Ovary (tissue), 9 donors: ENCODE results near the gene MARCHF2. TPM values are rescaled to one million over a fixed set of nuclear protein-coding genes. Genes with fewer than 3 reads are reported as not detected.

Source experiments
- DNase-seq, 5 donors: peaks; one replicate each; pipeline ENCODE4 v3.0.0-alpha.2; 2019 to 2020
- H3K27ac ChIP-seq, 2 donors: fragments of 200-600 bp; one replicate each; pipeline versions ENCODE4 v1.5.1 to v1.8.0; 2019 to 2022
- H3K27me3 ChIP-seq: fragments of 200-600 bp; one replicate; pipeline ENCODE4 v1.8.0; 2022
- H3K36me3 ChIP-seq: fragments of 200-600 bp; sonication (generic); one replicate; pipeline ENCODE4 v1.5.1; 2019
- H3K4me1 ChIP-seq: one replicate; pipeline ENCODE4 v1.8.1; 2013; ENCODE audit warnings: mild to moderate bottlenecking, moderate library complexity; ENCODE audit not compliant: insufficient read depth
- H3K4me3 ChIP-seq: fragments of 200-600 bp; sonication (generic); one replicate; pipeline ENCODE4 v1.5.1; 2017
- H3K9me3 ChIP-seq, 2 donors: fragments of 200-600 bp in 1 of 2; sonication (generic) in 1 of 2; one replicate each; pipeline versions ENCODE4 v1.5.1 to v1.8.1; 2013 to 2019; ENCODE audit warnings: mild to moderate bottlenecking in 1 of 2, moderate library complexity in 1 of 2
- EP300 ChIP-seq: sonication (generic); formaldehyde crosslinking; IDR thresholded peaks from one replicate; pipeline ENCODE4 v1.6.1; 2017; ENCODE audit warnings: antibody characterized with exemption
- POLR2A ChIP-seq: fragments of 450-650 bp; IDR thresholded peaks from one replicate; pipeline ENCODE4 v1.6.1; 2017; ENCODE audit warnings: antibody characterized with exemption, mild to moderate bottlenecking, moderate library complexity
- WGBS, 3 donors: extraction: QIAGEN DNeasy Blood & Tissue Kit in 1 of 3; methylation state at CpG; one replicate each; pipeline versions ENCODE4 v1.1.5 to v1.1.7; 2013 to 2017; 5-methylcytosine and 5-hydroxymethylcytosine counted together
- intact Hi-C, 4 donors: fragments of 100-400 bp; cut with DNase I; formaldehyde crosslinking; loops; one replicate each; pipeline versions ENCODE4 v1.11.0 to v1.15.1; 2022 to 2023
- polyA plus RNA-seq, 2 donors: library from polyadenylated mRNA; stranded (reverse); fragments of 200-250 nt in 1 of 2; fragments of 350-450 nt in 1 of 2; fragmentation: Illumina TruSeq in 1 of 2; extraction: RNeasy Lipid Tissue Mini Kit (QIAGEN cat#74804) in 1 of 2; gene quantifications; one replicate each; pipeline ENCODE4 v1.2.3, GENCODE V29; 2013 to 2014
- total RNA-seq, 7 donors: library from RNA; depleted of rRNA in 2 of 7; stranded (reverse); fragments of >200 nt in 2 of 7; fragmentation: NEBNext Ultra II Directional in 3 of 7; extraction: Animal tissue kit (Norgen Biotek cat#: 25700) in 3 of 7; gene quantifications; one replicate each; pipeline versions ENCODE4 v1.1.0 to v1.2.4, GENCODE V29; 2016 to 2023
- TF ChIP-seq, protein P1 (sequence below), 3 donors: fragments of 450-650 bp in 2 of 3; fragments of 200-600 bp in 1 of 3; IDR thresholded peaks; one replicate each; pipeline versions ENCODE4 v1.5.1 to v1.8.0; 2016 to 2022; ENCODE audit warnings: antibody characterized with exemption in 3 of 3, mild to moderate bottlenecking in 1 of 3
- donor health status: DM: no; HTN: no; CAD: no; lungs with moderate emphysema.
- donor health status: DM: no; HTN: no; CAD: no.
- donor health status: Bipolar disorder and iron deficiency.
- donor health status: DM: yes; HTN: yes; CAD: no.
- donor health status: DM: no; HTN: no; CAD: no.
- donor health status: DM: yes; HTN: yes; CAD: no.

MARCHF2 gene
- total and polyA plus RNA-seq, 9 donors: 13.8 to 62.7 (median 24.7) TPM

DNA sequence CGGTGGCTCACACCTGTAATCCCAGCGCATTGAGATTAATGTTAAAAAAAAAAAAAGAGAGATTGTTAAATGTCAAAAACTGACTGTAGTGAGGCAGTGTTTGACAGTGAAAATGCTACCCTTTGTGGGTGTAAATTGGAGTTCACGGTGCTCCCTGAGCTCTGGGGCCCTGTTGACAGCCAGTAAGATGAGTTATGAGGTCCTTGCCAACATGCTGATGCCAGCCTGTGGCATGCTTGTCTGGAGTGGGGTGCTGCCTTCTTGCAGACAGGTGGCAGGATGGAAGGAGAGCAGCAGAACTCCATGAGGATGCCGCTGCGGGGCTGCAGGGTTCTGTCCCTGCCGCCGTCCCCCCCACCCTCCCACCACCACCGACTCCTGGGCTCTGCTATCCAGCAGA lies 63.4 kb downstream of the MARCHF2 start:
- Histone ChIP-seq H3K4me3 (no peak overlapping the region), H3K4me1 (peaks cover 4% of the 10 kb centered on the region), H3K9me3 (no peaks in the 10 kb centered on the region), H3K27ac (no peak overlapping the region), H3K36me3 (no peaks in the 10 kb centered on the region), H3K27me3 (no peaks in the 10 kb centered on the region)
- 63 to 80% (median 72%) methylated on average over 8 of the region's 8 CpGs for WGBS, 3 donors
- intact Hi-C loops: no loop called here
- TF ChIP-seq, protein P1, sequence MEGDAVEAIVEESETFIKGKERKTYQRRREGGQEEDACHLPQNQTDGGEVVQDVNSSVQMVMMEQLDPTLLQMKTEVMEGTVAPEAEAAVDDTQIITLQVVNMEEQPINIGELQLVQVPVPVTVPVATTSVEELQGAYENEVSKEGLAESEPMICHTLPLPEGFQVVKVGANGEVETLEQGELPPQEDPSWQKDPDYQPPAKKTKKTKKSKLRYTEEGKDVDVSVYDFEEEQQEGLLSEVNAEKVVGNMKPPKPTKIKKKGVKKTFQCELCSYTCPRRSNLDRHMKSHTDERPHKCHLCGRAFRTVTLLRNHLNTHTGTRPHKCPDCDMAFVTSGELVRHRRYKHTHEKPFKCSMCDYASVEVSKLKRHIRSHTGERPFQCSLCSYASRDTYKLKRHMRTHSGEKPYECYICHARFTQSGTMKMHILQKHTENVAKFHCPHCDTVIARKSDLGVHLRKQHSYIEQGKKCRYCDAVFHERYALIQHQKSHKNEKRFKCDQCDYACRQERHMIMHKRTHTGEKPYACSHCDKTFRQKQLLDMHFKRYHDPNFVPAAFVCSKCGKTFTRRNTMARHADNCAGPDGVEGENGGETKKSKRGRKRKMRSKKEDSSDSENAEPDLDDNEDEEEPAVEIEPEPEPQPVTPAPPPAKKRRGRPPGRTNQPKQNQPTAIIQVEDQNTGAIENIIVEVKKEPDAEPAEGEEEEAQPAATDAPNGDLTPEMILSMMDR (IDR thresholded peaks at IDR 0.05): no peak
- TF ChIP-seq EP300: no peak
- TF ChIP-seq POLR2A: no peak
- no peak for DNase-seq

DNA sequence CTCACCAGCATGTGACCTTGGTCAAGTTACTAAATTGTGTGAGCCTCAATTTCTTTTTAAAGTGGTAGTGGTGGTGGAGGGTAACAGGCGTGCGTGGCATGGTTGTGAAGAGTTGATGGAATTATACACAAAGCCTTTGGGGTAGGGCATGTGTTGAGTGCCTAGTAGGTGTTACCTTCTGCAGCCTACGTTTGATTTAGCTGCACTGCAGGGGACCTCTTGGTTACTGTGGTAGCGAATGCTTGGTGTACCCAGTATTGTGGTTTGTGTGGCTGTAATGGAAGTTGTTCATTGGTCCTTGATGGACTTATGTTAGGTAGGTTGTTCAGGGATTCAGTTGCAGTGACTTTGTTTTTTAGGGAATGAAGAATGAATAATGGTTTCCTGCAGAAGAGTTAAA lies 64.8 kb downstream of the MARCHF2 start:
- 77 to 84% (median 77%) methylated on average over 4 of the region's 4 CpGs for WGBS, 3 donors
- no peaks in the 10 kb centered on the region for H3K9me3 ChIP-seq

DNA sequence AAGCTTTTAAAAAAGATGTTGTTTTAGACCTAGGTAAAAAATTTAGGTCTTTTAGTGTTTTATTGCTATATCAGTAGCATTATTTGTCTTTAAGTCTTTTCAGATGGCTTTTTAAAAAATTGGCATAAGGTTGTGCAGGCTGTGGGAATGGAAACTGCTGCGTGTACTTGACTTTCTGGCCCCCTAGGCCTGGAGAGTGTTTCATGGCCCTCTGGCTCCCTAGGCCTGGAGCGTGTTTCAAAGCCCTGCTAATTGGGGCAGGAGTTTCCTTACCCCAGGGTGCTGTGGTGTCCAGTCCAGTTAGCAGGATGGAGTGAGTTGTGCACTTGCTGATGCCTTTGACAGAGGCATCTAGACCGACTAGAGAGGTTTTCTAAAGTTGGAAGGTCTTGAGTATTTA lies 65.5 kb downstream of the MARCHF2 start:
- H3K9me3 ChIP-seq: no peaks in the 10 kb centered on the region
- TF ChIP-seq, protein P1 (IDR thresholded peaks at IDR 0.05): no peak
- TF ChIP-seq EP300 (no peak), POLR2A (no peak)
- H3K27me3 ChIP-seq: no peaks in the 10 kb centered on the region
- 45 to 60% (median 58%) methylated on average over 3 of the region's 3 CpGs for WGBS, 3 donors
- intact Hi-C loops: no loop called here
- H3K36me3 ChIP-seq: no peaks in the 10 kb centered on the region
- H3K4me1 ChIP-seq: peaks cover 4% of the 10 kb centered on the region
- no peak overlapping the region for H3K27ac ChIP-seq
- H3K4me3 ChIP-seq: no peak overlapping the region
- peak in 1 of 5 donors; percentile 22 for DNase-seq

More for the DNA sequence above, 64.8 kb downstream of the MARCHF2 start:
- Histone ChIP-seq H3K4me1 (peaks cover 4% of the 10 kb centered on the region), H3K4me3 (no peak overlapping the region), H3K27me3 (no peaks in the 10 kb centered on the region), H3K27ac (no peak overlapping the region), H3K36me3 (no peaks in the 10 kb centered on the region)
- intact Hi-C loops: no loop called here
- no peak for DNase-seq
- TF ChIP-seq, protein P1 (IDR thresholded peaks at IDR 0.05): no peak
- TF ChIP-seq POLR2A (no peak), EP300 (no peak)

DNA sequence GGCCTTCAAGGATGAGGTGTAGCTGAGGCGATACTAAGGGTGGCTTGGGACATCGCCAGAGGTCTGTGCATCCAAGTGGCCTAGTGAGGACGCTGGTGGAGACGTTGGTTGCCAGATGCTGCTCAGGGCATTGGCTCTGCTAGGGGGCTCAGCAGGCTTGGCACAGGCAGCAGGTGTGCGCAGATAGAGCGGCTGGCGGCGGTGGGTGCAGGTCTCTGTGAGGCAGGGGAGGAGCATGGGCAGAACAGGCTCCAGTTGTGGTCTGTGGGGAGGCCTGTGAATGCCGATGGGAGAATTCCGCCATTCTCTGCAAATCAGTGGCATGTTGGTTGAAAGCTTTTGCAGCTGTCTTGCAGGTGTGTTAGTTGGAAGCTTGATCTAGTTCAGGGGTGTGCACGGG lies 68.1 kb downstream of the MARCHF2 start:
- TF ChIP-seq POLR2A: no peak
- TF ChIP-seq, protein P1 (IDR thresholded peaks at IDR 0.05): no peak
- no peak for TF ChIP-seq EP300
- Histone ChIP-seq H3K27me3 (no peaks in the 10 kb centered on the region), H3K4me1 (peaks cover 4% of the 10 kb centered on the region), H3K36me3 (no peaks in the 10 kb centered on the region), H3K4me3 (no peak overlapping the region), H3K27ac (no peak overlapping the region), H3K9me3 (no peaks in the 10 kb centered on the region)
- intact Hi-C loops: no loop called here
- 57 to 69% (median 66%) methylated on average over 11 of the region's 11 CpGs for WGBS, 3 donors
- DNase-seq: peak in 1 of 5 donors; percentile 36
